Measurements from ENCODE around the gene PAK6.

PAK6 gene

DNA sequence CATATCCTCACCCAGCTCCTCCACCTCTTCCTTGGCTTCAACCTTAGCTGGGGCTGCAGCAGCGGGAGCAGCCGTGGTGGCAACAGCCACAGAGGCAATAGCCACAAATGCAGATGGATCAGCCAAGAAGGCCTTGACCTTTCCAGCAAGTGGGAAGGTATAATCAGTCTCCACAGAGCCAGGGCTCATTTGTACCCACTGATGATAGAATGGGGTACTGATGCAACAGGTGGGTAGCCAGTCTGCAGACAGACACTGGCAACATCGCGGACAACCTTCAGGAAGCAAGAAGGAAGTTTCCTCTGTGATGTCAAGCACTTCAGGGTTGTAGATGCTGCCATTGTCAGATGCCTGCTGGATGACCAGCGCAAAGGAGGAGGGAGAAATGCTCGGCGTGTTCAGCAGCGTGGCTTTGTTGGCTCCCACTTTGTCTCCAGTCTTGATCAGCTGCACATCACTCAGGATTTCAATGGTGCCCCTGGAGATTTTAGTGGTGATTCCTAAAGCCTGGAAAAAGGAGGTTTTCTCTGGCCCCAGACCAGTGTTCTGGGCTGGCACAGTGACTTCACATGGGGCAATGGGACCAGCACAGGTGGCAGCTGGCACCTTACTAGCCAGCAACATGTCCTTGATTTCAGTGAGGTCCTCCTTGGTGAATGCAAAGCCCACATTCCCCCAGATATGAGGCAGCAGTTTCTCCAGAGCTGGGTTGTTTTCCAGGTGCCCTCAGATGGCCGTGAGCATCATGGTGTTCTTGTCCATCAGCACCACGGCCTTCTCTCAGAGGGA lies 73.7 kb downstream of the PAK6 start:
- DNase-seq: no peak

DNA sequence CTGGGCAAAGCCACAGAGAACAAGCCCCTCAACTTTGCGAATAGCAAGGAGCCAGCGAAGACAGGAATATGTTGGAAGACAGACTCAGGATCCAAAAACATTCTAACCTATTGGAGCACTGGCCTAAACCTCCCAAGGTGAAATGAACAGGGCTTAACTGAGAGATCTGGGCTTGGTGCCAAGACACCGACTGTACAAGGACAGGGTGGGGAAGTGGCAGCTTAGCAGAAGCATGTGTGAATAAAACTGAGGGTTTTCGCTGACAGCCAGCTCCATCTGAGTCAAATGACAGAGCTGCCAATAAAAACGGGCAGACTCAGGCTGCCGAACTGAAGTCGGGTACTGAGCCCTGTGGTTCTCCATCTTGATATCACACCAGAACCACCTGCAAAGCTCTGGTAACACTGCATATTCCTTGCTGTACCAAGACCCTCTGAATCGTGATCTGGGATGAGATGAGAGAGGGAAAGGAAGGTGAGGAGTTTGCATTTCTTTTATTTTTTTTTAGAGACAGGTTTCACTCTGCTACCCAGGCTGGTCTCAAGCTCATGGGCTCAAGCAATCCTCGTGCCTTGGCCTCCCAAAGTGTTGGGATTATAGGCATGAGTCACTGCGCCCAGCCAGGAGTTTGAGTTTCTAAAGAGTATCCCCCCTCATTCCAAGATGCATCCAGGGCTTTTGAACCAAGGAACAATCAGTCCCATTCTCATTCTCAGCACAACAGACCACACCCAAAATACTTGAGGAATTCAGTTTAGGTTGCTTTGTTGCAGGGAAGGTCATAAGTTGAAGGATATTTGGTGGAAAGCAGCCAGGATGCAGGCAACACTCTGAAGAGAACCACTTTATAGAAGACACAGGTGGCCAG lies 74.9 kb downstream of the PAK6 start:
- DNase-seq: peak; percentile 87

DNA sequence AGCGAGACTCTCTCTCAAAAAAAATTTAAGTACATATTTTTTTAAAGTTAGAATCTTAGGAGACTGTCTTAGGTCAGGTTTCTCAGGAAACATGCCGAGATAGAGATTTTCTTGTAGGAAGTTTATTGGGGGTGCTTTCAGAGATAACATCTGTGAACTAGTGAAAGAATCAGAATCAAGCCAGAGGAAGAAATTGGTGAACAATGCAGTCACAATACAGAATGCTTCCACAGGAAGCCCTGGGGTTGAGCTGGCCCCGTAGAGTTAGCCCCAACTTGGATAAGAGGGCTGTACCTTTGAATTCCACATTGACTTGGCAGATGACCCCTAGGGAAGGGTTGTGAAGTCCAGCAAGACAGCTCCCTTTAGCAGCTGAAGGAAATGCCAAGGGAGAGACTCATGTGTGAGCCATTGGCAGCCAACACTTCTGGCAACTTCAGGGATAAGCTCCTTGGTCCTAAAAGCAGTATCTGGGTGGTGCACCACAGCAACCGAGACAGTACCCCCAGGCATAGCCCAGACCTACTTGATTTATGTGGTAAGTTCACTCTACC lies 75.9 kb downstream of the PAK6 start:
- no peak for DNase-seq

DNA sequence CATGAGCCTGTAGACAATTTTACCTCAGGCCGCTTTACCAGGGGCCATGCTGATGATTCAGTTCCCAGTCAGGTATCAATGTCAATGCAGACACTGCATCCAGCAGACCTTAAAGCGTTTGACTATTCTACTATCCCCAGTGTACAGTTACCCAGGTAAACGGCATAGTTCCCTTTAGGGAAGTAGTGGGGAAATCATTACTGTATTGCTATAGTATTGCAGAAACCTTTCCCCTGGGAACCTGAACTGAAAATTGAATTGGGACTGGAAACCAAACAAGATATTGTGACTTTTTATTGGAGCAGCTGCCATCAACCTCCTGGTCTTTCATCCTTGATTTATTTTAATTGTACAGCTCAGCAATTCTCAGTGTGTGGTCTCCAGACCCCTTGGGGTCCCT lies 78.1 kb downstream of the PAK6 start:
- no peak for DNase-seq

DNA sequence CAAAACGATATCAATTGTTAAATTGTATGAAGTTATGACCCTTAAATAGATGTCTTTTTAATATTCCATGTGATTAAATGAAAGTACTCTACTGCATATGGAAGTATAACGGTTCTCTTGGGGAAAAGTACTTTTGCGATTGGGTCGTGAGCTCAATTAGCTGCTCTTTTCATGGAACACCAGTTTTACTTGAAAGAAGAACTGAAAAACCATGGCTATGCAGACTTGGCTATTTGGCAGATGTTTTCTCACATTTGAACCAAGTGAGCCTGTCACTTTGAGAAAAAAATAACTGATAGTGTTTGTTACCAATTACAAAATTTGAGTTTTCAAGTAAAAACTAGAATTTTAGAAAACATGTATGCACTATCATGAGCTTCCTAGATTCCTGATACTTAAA lies 78.7 kb downstream of the PAK6 start:
- no peak for DNase-seq

DNA sequence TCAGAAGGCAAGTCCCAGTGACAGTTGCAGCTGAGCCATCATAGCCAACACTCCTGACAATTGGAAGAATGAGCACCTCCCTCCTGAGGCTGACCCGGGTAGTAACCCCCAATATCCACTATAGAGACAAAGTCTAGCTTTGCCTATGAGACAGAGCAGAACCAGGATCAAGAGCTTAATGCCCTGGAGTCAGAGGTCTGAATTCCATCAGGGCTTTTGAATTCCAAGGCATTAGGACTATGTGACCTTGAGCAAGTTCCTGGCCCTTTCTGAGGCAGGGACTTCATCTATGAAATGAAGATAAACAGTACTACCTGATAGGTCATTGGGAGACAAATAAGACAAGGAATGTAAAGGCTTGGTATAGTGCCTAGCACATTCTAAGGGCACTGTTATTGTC lies 81.5 kb downstream of the PAK6 start:
- no peak for DNase-seq

DNA sequence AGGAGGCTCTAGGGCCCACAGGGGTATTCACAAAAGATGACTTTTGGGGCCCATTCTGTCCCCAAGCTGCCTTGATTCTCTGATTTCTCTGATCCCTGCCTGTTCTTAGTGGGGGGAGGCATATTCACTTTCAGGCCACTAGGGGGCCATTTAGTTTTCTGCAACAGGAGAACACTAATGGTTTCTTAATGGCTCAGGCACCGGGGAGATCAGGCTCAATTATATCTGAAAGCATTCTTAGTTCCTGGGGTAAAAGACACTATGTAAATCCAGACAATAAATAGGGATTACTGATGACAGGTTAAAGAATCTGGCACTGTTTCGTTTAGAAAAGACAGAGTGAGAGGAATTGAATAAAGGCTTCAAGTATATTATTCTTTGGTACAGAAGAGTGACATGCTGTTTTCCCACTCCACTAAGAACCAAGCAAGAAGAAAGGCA lies 82.1 kb downstream of the PAK6 start:
- peak; percentile 55 for DNase-seq

DNA sequence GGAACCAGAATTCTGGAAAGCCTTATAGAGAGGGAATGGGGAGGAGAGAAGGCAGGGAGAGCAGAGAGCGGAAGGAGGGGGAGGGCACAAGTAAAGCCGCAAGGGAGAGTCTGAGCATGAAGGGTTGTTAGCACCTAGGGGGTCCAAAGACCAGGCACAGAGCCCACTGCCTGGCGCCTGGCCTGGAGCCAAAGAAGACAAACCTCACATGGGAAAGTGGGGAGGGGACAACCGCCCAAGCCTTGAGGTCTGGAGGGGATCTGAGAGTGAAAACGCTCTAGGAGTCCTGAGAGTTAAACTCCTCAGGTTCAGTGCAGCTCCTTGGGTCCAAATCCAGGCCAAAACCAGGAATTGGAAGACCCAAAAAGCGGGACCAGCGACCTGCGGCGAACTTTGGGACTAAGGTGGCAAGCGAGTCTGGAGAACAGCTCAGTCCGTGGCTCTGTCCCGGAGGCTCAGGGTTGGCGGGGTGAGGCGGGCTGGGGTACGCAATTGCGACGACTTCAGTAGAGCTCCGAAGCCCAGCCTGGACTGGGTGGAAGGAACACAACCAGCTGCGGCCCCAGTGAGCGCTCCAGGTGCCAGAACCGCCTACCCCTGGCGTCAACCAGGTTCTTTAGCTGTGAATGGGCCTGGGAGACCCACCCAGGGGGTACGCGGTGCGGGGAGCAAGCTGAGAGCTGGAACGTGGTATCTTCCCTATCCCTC lies 83.8 kb downstream of the PAK6 start:
- DNase-seq: no peak

DNA sequence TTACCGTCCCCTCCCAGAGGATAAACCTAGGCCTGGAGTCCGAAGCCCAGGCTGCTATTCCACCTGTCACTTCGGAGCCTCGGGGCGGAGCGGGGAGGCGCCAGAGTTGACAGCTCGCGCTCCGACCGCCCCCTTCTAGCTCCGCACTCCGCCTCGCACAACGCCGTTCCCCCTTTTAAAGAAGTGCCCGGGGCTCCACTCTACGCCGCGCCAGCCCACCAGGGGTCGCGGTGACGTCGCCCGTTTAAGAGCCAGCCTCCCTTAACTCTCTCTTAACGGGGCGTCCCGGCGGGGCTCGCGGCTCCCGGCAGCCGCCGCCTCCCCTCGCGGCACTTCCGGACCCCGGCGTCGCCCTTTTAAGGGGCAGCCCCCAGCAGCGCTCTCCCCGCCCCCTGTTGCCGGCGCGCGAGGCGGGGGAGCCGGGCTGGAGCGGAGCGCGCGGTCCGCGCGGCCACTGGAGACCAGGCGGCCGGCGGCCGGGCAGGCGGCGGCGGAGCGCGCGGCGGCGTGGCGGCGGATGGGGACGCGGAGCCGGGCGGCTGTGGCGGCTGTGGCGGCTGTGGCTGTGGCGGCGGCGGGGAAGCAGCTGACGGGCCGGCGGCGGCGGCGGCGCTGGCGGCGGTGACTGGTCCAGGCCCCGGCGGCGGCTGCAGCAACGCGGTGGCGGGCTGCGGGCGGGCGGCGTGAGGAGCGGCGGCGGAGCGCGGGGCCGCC lies 84.5 kb downstream of the PAK6 start, which contains the start of gene INAFM2:
INAFM2 (plus strand) TSS at position 454 of the 714 bp plus-strand sequence. CDS start 364 bp downstream, outside the sequence.
- DNase-seq: peak; percentile 65

DNA sequence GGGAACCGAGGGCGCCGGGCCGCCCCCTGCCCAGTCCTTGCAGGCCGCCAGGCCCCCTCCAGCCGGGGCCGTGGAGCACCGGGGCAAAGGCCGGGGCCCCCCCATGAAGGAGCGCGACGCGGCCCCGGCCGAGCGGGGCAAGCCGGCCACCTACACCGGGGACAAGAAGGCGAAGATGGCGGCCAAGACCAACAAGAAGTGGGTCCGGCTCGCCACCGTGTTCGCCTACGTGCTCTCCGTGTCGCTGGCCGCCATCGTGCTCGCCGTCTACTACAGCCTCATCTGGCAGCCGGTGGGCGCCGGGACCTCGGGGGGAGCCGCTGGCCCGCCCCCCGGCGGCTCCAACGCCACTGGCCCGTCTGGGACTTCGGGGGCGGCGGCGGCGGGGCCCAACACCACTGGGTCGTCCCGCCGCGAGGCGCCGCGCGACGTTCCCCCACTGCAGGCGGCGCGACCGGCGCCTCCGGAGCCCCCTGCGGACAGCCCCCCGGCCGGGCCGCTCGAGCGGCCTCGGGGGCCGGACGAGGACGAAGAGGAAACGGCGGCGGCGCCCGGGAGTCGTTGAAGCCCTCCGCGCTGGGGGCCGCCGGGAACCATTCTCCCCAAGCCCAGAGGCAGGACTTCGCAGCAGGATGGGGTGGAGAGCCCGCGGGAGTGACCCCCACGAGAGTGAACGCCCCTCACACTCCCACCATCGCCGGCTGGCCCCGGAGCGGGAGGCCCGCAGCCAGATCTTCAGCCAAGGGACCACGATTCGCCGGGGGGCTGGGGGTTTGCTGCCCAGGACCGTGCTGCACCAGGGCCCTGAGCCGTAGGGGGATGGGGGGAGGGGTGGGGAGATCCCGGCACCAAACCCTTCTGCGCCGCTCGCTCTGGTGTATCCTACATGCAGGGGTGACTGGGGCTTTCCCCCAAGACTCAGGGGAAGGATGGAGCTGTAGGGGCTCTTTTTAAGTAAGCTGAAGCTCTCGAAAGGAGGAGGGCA lies 85.4 kb downstream of the PAK6 start:
- DNase-seq: no peak

DNA sequence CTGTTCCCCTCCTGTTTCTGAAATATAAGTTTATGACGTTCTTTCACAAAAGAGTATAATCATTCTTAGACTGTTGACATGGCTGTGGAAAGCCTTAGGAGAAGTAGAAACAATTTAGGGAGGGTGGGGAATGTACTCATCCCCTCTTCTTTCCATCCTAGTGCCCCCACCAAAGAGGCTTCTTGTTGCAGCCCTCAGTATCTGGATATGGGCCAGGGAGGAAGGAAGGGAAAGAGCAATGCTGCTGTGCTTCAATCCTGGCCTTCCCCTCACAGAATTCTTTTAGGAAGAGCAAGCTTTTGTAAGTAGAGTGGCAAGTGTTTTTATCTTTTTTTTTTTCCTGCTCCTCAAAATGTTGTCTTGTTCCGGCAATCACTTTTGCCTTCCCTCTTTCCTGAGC lies 86.3 kb downstream of the PAK6 start:
- no peak for DNase-seq

DNA sequence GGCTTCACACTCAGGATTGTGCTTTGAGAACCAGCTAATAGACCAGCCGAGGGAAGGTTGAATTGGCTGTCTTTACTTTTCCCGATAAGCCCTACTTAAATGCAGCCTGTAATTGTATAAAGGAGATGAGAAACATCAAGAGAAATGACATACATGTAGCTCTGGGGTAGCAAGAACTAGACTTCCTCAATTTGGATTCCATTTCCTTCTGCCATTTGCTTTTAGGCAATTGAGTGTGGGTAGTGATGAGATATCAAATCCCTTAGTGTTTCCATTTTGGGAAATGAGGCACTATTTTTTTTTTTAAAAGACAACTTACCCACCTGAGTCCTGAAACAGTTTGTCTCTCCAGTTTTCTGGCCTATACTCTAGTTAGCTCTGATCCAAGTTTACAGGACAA lies 86.8 kb downstream of the PAK6 start:
- DNase-seq: no peak

Data from NCI-H345 (cell line).